GM23338 (cell line): ENCODE measurements around the gene ANGPTL7. TPM values are rescaled to one million over a fixed set of nuclear protein-coding genes. Genes with fewer than 3 reads are reported as not detected.

ENCODE experiments used
- ATAC-seq: fragments of 200-7000 bp; cut with Tn5 transposase; 3 replicates; pipeline ENCODE4 v1.9.1; 2020
- DNase-seq: peaks from one replicate; pipeline ENCODE4 v3.0.0-alpha.2; 2015; ENCODE audit warnings: low spot score
- H2AFZ ChIP-seq: fragments of 200-600 bp; sonication (generic); 2 replicates; pipeline ENCODE4 v1.8.0; 2016; ENCODE audit warnings: antibody characterized with exemption, mild to moderate bottlenecking, moderate library complexity
- H3F3A ChIP-seq: fragments of 200-600 bp; sonication (generic); replicated peaks from 2 replicates; pipeline ENCODE4 v1.8.0; 2017; ENCODE audit warnings: antibody characterized with exemption, mixed run types, low read depth
- H3K27ac ChIP-seq: fragments of 200-600 bp; sonication (generic); 2 replicates; pipeline ENCODE4 v1.6.1; 2016; ENCODE audit warnings: low read depth
- H3K27me3 ChIP-seq: fragments of 200-600 bp; sonication (generic); 2 replicates; pipeline ENCODE4 v1.8.0; 2016; ENCODE audit warnings: mild to moderate bottlenecking, mixed run types, moderate library complexity; ENCODE audit not compliant: insufficient read depth
- H3K36me3 ChIP-seq: fragments of 200-600 bp; sonication (generic); 2 replicates; pipeline ENCODE4 v1.8.0; 2016; ENCODE audit warnings: mild to moderate bottlenecking; ENCODE audit not compliant: insufficient read depth
- H3K4me1 ChIP-seq: fragments of 200-600 bp; sonication (generic); 2 replicates; pipeline ENCODE4 v1.8.0; 2016; ENCODE audit warnings: mild to moderate bottlenecking, moderate library complexity; ENCODE audit not compliant: insufficient read depth
- H3K4me2 ChIP-seq: fragments of 200-600 bp; sonication (generic); 2 replicates; pipeline ENCODE4 v1.7.1; 2017; ENCODE audit warnings: mixed run types
- H3K4me3 ChIP-seq: fragments of 200-600 bp; sonication (generic); 2 replicates; pipeline ENCODE4 v1.6.1; 2016; ENCODE audit warnings: mixed run types
- H3K79me2 ChIP-seq: fragments of 200-600 bp; sonication (generic); replicated peaks from 2 replicates; pipeline ENCODE4 v1.8.0; 2017; ENCODE audit warnings: mild to moderate bottlenecking; ENCODE audit not compliant: insufficient read depth
- H3K9me2 ChIP-seq: fragments of 200-600 bp; sonication (generic); 2 replicates; pipeline ENCODE4 v1.8.0; 2017; ENCODE audit not compliant: insufficient read depth
- H4K20me1 ChIP-seq: fragments of 200-600 bp; sonication (generic); replicated peaks from 2 replicates; pipeline ENCODE4 v1.8.0; 2017; ENCODE audit warnings: mild to moderate bottlenecking; ENCODE audit not compliant: insufficient read depth
- H3K27ac Mint-ChIP-seq: 2 replicates; pipeline ENCODE4 v1.8.0; 2020; ENCODE audit warnings: inconsistent platforms, mild to moderate bottlenecking, moderate library complexity, mixed read lengths
- H3K27me3 Mint-ChIP-seq: 3 replicates; pipeline ENCODE4 v1.8.0; 2022; ENCODE audit warnings: low read depth, mild to moderate bottlenecking, moderate library complexity, mixed read lengths, inconsistent platforms; ENCODE audit not compliant: insufficient read depth, poor library complexity
- H3K36me3 Mint-ChIP-seq: 3 replicates; pipeline ENCODE4 v1.8.0; 2021; ENCODE audit warnings: low read depth, mild to moderate bottlenecking, inconsistent platforms, moderate library complexity, mixed read lengths
- H3K4me1 Mint-ChIP-seq: 3 replicates; pipeline ENCODE4 v1.8.0; 2020; ENCODE audit warnings: mild to moderate bottlenecking, inconsistent platforms, mixed read lengths
- H3K4me3 Mint-ChIP-seq: 3 replicates; pipeline ENCODE4 v1.8.0; 2021; ENCODE audit warnings: moderate library complexity, mild to moderate bottlenecking, inconsistent platforms, mixed read lengths
- H3K9me3 Mint-ChIP-seq: 3 replicates; pipeline ENCODE4 v1.8.0; 2020; ENCODE audit warnings: moderate library complexity, mild to moderate bottlenecking, inconsistent platforms, mixed read lengths
- NANOG ChIP-seq: IDR thresholded peaks from 2 replicates; pipeline ENCODE4 v1.6.1; 2016; ENCODE audit warnings: antibody characterized with exemption, borderline replicate concordance
- POLR2AphosphoS5 ChIP-seq: IDR thresholded peaks from 2 replicates; pipeline ENCODE4 v1.6.1; 2016; ENCODE audit warnings: antibody characterized with exemption, low read depth
- STAT1 ChIP-seq: IDR thresholded peaks from one replicate; pipeline ENCODE4 v1.6.1; 2016; ENCODE audit warnings: antibody characterized with exemption; ENCODE audit not compliant: unreplicated experiment
- ZNF114 ChIP-seq: fragments of 250-450 bp; sonication (Bioruptor Pico); IDR thresholded peaks from 2 replicates; pipeline ENCODE4 v1.5.0; 2020; ENCODE audit warnings: mild to moderate bottlenecking, moderate library complexity
- ZNF331 ChIP-seq: fragments of 250-450 bp; sonication (Bioruptor Pico); IDR thresholded peaks from 2 replicates; pipeline ENCODE4 v1.5.0; 2020; ENCODE audit warnings: low read depth, mild to moderate bottlenecking, moderate library complexity
- polyA plus RNA-seq: library from polyadenylated mRNA; unstranded; fragments of >200 nt; fragmentation: Nextera tagmentation; extraction: Ambion mirVana; gene quantifications from 2 replicates; pipeline ENCODE4 v1.2.1, GENCODE V29; 2016
- total RNA-seq: library from RNA; depleted of rRNA; stranded (reverse); fragments of >200 nt; shearing (Covaris generic); gene quantifications from 2 replicates; pipeline ENCODE4 v1.2.3, GENCODE V29; 2014
- TF ChIP-seq, protein P1 (sequence below): fragments of 250-450 bp; sonication (Bioruptor Pico); IDR thresholded peaks from 2 replicates; pipeline ENCODE4 v1.5.0; 2020; ENCODE audit warnings: mild to moderate bottlenecking, moderate library complexity
- TF ChIP-seq, protein P2 (sequence below), 2 experiments: fragments of 200-600 bp in 1 of 2; sonication (generic) in 1 of 2; conservative IDR thresholded peaks; 2 replicates each; pipeline versions ENCODE4 v1.5.1 to v1.6.1; 2016 to 2017; ENCODE audit warnings: antibody characterized with exemption in 2 of 2, low read depth in 2 of 2, mild to moderate bottlenecking in 2 of 2, moderate library complexity in 1 of 2
- TF ChIP-seq, protein P3 (sequence below): IDR thresholded peaks from 2 replicates; pipeline ENCODE4 v1.6.1; 2016; ENCODE audit warnings: antibody characterized with exemption

ANGPTL7 gene
- total and polyA plus RNA-seq, 2 experiments from 2014 or later = 0.13 TPM; not detected in 1

DNA sequence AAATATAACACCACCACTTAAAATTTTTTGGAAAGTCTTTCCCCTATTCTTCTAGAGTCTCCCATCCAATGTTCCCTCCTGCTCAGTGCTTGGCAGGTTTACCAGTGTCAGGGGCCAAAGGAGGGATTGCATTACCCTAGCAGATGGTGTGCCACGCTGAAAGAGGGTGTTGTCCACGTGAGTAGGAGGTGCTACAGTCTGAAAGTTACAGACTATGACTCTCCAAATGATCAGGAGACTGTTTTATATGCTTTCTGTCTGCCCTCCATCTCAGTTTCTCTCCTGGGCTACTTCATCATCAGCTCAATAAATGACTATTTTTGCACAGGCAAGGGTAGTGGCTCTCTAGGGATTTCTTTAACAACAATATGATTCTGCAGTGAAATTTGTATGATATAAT lies 31.3 kb upstream of the ANGPTL7 start (continued):
- TF ChIP-seq, protein P1, sequence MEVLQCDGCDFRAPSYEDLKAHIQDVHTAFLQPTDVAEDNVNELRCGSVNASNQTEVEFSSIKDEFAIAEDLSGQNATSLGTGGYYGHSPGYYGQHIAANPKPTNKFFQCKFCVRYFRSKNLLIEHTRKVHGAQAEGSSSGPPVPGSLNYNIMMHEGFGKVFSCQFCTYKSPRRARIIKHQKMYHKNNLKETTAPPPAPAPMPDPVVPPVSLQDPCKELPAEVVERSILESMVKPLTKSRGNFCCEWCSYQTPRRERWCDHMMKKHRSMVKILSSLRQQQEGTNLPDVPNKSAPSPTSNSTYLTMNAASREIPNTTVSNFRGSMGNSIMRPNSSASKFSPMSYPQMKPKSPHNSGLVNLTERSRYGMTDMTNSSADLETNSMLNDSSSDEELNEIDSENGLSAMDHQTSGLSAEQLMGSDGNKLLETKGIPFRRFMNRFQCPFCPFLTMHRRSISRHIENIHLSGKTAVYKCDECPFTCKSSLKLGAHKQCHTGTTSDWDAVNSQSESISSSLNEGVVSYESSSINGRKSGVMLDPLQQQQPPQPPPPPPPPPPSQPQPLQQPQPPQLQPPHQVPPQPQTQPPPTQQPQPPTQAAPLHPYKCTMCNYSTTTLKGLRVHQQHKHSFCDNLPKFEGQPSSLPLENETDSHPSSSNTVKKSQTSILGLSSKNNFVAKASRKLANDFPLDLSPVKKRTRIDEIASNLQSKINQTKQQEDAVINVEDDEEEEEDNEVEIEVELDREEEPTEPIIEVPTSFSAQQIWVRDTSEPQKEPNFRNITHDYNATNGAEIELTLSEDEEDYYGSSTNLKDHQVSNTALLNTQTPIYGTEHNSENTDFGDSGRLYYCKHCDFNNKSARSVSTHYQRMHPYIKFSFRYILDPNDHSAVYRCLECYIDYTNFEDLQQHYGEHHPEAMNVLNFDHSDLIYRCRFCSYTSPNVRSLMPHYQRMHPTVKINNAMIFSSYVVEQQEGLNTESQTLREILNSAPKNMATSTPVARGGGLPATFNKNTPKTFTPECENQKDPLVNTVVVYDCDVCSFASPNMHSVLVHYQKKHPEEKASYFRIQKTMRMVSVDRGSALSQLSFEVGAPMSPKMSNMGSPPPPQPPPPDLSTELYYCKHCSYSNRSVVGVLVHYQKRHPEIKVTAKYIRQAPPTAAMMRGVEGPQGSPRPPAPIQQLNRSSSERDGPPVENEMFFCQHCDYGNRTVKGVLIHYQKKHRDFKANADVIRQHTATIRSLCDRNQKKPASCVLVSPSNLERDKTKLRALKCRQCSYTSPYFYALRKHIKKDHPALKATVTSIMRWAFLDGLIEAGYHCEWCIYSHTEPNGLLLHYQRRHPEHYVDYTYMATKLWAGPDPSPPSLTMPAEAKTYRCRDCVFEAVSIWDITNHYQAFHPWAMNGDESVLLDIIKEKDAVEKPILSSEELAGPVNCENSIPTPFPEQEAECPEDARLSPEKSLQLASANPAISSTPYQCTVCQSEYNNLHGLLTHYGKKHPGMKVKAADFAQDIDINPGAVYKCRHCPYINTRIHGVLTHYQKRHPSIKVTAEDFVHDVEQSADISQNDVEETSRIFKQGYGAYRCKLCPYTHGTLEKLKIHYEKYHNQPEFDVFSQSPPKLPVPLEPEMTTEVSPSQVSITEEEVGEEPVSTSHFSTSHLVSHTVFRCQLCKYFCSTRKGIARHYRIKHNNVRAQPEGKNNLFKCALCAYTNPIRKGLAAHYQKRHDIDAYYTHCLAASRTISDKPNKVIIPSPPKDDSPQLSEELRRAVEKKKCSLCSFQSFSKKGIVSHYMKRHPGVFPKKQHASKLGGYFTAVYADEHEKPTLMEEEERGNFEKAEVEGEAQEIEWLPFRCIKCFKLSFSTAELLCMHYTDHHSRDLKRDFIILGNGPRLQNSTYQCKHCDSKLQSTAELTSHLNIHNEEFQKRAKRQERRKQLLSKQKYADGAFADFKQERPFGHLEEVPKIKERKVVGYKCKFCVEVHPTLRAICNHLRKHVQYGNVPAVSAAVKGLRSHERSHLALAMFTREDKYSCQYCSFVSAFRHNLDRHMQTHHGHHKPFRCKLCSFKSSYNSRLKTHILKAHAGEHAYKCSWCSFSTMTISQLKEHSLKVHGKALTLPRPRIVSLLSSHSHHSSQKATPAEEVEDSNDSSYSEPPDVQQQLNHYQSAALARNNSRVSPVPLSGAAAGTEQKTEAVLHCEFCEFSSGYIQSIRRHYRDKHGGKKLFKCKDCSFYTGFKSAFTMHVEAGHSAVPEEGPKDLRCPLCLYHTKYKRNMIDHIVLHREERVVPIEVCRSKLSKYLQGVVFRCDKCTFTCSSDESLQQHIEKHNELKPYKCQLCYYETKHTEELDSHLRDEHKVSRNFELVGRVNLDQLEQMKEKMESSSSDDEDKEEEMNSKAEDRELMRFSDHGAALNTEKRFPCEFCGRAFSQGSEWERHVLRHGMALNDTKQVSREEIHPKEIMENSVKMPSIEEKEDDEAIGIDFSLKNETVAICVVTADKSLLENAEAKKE = no peak
- TF ChIP-seq STAT1 (no peak), POLR2AphosphoS5 (no peak), ZNF114 (CRISPR knock-in tag) (no peak), NANOG (no peak)
- TF ChIP-seq, protein P2, sequence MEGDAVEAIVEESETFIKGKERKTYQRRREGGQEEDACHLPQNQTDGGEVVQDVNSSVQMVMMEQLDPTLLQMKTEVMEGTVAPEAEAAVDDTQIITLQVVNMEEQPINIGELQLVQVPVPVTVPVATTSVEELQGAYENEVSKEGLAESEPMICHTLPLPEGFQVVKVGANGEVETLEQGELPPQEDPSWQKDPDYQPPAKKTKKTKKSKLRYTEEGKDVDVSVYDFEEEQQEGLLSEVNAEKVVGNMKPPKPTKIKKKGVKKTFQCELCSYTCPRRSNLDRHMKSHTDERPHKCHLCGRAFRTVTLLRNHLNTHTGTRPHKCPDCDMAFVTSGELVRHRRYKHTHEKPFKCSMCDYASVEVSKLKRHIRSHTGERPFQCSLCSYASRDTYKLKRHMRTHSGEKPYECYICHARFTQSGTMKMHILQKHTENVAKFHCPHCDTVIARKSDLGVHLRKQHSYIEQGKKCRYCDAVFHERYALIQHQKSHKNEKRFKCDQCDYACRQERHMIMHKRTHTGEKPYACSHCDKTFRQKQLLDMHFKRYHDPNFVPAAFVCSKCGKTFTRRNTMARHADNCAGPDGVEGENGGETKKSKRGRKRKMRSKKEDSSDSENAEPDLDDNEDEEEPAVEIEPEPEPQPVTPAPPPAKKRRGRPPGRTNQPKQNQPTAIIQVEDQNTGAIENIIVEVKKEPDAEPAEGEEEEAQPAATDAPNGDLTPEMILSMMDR (conservative IDR thresholded peaks at IDR 0.05; ENCODE audit: low read depth in 2 of 2) = no peak

DNA sequence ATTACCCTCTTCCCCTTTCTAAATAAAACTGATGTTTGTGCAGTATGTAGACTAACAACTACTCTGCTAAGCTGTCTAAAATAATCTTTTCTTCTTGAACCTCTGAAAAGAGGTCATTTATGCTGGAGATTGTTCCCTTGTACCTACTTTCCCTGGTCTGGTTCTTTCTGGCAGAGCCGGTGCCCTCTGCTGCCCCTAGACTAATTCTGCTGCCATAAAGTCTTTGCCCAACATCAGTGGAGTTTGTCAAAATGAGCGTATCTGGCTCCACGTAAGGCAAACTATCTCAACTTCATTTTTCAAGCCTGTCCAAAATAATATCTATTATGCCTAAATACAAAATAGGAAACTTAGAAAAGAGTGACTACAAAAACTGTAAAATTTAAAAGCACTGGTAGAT lies 30.9 kb upstream of the ANGPTL7 start:
- Mint-ChIP-seq H3K4me1 (no peaks in the 10 kb centered on the region), H3K36me3 (peaks cover 36% of the 10 kb centered on the region), H3K27me3 (peaks cover 5% of the 10 kb centered on the region), H3K9me3 (no peaks in the 10 kb centered on the region), H3K4me3 (no peak overlapping the region), H3K27ac (no peak overlapping the region)
- Histone ChIP-seq H3K4me2 (no peak overlapping the region), H3K27ac (no peak overlapping the region), H3K27me3 (no peaks in the 10 kb centered on the region), H3K79me2 (no peaks in the 10 kb centered on the region), H3F3A (no peaks in the 10 kb centered on the region), H4K20me1 (no peaks in the 10 kb centered on the region; the same call in 1 of the 2 replicates), H3K4me1 (no peaks in the 10 kb centered on the region), H2AFZ (no peak overlapping the region), H3K36me3 (peaks cover 19% of the 10 kb centered on the region), H3K9me2 (no peaks in the 10 kb centered on the region), H3K4me3 (no peak overlapping the region)
- no peak for DNase-seq
- no peak for ATAC-seq
- TF ChIP-seq, protein P1 = no peak
- TF ChIP-seq, protein P3, sequence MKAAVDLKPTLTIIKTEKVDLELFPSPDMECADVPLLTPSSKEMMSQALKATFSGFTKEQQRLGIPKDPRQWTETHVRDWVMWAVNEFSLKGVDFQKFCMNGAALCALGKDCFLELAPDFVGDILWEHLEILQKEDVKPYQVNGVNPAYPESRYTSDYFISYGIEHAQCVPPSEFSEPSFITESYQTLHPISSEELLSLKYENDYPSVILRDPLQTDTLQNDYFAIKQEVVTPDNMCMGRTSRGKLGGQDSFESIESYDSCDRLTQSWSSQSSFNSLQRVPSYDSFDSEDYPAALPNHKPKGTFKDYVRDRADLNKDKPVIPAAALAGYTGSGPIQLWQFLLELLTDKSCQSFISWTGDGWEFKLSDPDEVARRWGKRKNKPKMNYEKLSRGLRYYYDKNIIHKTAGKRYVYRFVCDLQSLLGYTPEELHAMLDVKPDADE = no peak
- no peak for TF ChIP-seq ZNF331 (CRISPR knock-in tag)
